SJCRH30 (cell line): ENCODE data around the gene CLK4. TPM values are rescaled to one million over a fixed set of nuclear protein-coding genes. Genes with fewer than 3 reads are reported as not detected.

Experiments
- DNase-seq, 2 experiments: peaks; one replicate each; pipeline ENCODE4 v3.0.0-alpha.2; 2015 to 2020
- H3K27ac ChIP-seq: fragments of 250-450 bp; sonication (Bioruptor Pico); 2 replicates; pipeline ENCODE4 v1.5.1; 2020; ENCODE audit warnings: mild to moderate bottlenecking, moderate library complexity
- H3K27me3 ChIP-seq: fragments of 250-450 bp; sonication (Bioruptor Pico); 2 replicates; pipeline ENCODE4 v1.5.1; 2020; ENCODE audit warnings: mild to moderate bottlenecking, moderate library complexity
- H3K36me3 ChIP-seq: fragments of 250-450 bp; sonication (Bioruptor Pico); 2 replicates; pipeline ENCODE4 v1.5.1; 2020; ENCODE audit warnings: mild to moderate bottlenecking, moderate library complexity
- H3K4me1 ChIP-seq: fragments of 250-450 bp; sonication (Bioruptor Pico); 2 replicates; pipeline ENCODE4 v1.5.1; 2020; ENCODE audit warnings: mild to moderate bottlenecking, moderate library complexity
- H3K4me3 ChIP-seq: fragments of 250-450 bp; sonication (Bioruptor Pico); 2 replicates; pipeline ENCODE4 v1.5.1; 2020; ENCODE audit warnings: mild to moderate bottlenecking, moderate library complexity
- H3K9me3 ChIP-seq: fragments of 250-450 bp; sonication (Bioruptor Pico); replicated peaks from 2 replicates; pipeline ENCODE4 v1.5.1; 2020; ENCODE audit warnings: mild to moderate bottlenecking, moderate library complexity
- total RNA-seq: library from RNA; depleted of rRNA; stranded (reverse); fragments of >200 nt; shearing (Covaris generic); gene quantifications from 2 replicates; pipeline ENCODE4 v1.2.3, GENCODE V29; 2014; rRNA removed

CLK4 gene
- 24.3 and 28.3 TPM in 2 replicates for total RNA-seq

- H3K9me3 ChIP-seq: no peaks in the 10 kb centered on the region
- H3K36me3 ChIP-seq: peaks cover 22% of the 10 kb centered on the region
- H3K27ac ChIP-seq: peak within 1 kb of the TSS; percentile 90
- H3K4me1 ChIP-seq: no peaks in the 10 kb centered on the region
- peak; percentile 95 to 96 for DNase-seq
- H3K4me3 ChIP-seq: peak within 1 kb of the TSS; percentile 94
- no peaks in the 10 kb centered on the region for H3K27me3 ChIP-seq
These were observed at the start of gene CLK4 for GRCh38 chr5:178626484-178627258. Gene CLK4 (minus strand): TSS chr5:178627050. CDS start chr5:178623416, 3,634 bp downstream.

DNA sequence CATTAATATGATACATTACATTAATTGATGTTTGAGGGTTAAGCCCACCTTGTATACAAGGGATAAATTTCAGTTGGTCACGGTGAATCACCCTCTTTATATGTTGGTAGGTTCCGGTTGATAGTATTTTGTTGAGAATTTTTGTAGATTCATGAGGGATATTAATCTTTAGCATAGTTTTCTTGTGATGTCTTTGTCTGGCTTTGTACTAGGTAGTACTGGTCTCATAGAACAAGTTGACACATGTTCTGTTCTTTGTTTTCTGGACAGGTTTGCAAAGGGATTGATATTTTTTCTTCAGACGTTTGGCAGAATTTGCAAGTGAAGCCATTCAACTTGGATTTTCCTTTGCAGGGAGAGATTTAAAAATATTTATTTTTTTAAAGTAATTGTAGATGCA lies 49.1 kb upstream of the CLK4 start:
- Histone ChIP-seq H3K27ac (no peak overlapping the region), H3K4me1 (peaks cover 8% of the 10 kb centered on the region; the same call in 1 of the 2 replicates), H3K27me3 (no peaks in the 10 kb centered on the region), H3K9me3 (peaks cover 3% of the 10 kb centered on the region; the same call in 1 of the 2 replicates), H3K36me3 (no peaks in the 10 kb centered on the region), H3K4me3 (no peak overlapping the region)
- DNase-seq: no peak

GRCh38 chr5:178674334-178674733 lies 47.5 kb upstream of the CLK4 start:
- H3K4me3 ChIP-seq: no peak overlapping the region
- no peak for DNase-seq
- H3K27me3 ChIP-seq: no peaks in the 10 kb centered on the region
- H3K9me3 ChIP-seq: peaks cover 3% of the 10 kb centered on the region; the same call in 1 of the 2 replicates
- no peaks in the 10 kb centered on the region for H3K36me3 ChIP-seq
- H3K27ac ChIP-seq: peak overlapping the region; percentile 48; the same call in 1 of the 2 replicates
- peaks cover 8% of the 10 kb centered on the region; the same call in 1 of the 2 replicates for H3K4me1 ChIP-seq

DNA sequence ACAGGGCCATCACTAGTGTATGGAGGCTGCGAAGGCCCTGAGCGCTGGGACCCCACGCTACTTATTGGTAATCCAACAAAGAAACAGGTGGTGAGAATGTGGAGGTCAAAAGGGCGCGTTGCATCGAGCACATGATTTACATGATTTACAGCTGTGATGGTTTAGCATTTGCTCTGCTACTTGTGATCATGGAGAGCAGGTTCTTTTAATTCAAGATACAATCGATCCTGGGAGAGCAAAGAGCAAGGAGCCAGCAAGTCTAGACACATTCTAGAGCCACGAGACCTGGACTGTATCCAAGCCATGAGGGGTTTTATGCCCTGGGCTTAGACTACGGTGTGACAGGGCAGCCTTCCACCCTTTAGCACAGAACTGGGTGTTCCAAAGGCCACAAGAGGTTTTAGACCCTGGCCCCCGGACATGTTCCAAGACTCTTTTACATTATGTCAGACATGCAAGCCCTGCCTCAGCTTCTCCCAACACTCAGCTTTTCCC lies 47.0 kb upstream of the CLK4 start:
- Histone ChIP-seq H3K4me3 (no peak overlapping the region), H3K36me3 (no peaks in the 10 kb centered on the region), H3K27ac (peak overlapping the region; percentile 48; the same call in 1 of the 2 replicates), H3K9me3 (peaks cover 3% of the 10 kb centered on the region; the same call in 1 of the 2 replicates), H3K4me1 (peaks cover 8% of the 10 kb centered on the region; the same call in 1 of the 2 replicates), H3K27me3 (no peaks in the 10 kb centered on the region)
- peak; percentile 54 to 55 for DNase-seq

DNA sequence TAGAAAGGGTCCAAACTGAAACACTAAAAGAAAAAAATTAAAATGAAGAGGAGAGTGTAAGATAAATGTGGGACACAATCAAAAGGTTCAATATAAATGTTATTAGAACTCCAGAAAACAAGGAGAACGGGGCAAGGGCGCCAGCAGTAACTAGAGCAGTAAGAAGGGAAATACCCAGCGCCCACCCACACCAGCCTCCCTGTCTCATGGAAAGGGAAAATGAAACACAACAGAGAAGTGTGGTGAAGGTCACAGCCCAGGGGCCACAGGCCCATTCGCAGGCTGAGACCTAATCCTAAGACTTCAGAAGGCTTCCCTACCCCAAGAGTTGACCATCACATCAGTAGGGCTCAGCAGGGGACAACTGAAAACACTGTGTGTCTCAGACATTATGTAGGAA lies 45.8 kb upstream of the CLK4 start:
- Histone ChIP-seq H3K27me3 (no peaks in the 10 kb centered on the region), H3K4me1 (peaks cover 8% of the 10 kb centered on the region; the same call in 1 of the 2 replicates), H3K27ac (no peak overlapping the region), H3K4me3 (no peak overlapping the region), H3K36me3 (no peaks in the 10 kb centered on the region), H3K9me3 (peaks cover 3% of the 10 kb centered on the region; the same call in 1 of the 2 replicates)
- no peak for DNase-seq

- Histone ChIP-seq H3K4me1 (peaks cover 8% of the 10 kb centered on the region; the same call in 1 of the 2 replicates), H3K4me3 (no peak overlapping the region), H3K9me3 (peaks cover 3% of the 10 kb centered on the region; the same call in 1 of the 2 replicates), H3K36me3 (no peaks in the 10 kb centered on the region), H3K27me3 (no peaks in the 10 kb centered on the region), H3K27ac (no peak overlapping the region)
- DNase-seq: peak in 1 of 2 experiments; percentile 26
These were observed 44.8 kb upstream of the CLK4 start for GRCh38 chr5:178671602-178672144.

GRCh38 chr5:178670351-178670885 lies 43.6 kb upstream of the CLK4 start:
- Histone ChIP-seq H3K27me3 (no peaks in the 10 kb centered on the region), H3K36me3 (no peaks in the 10 kb centered on the region), H3K4me3 (no peak overlapping the region), H3K4me1 (peaks cover 8% of the 10 kb centered on the region; the same call in 1 of the 2 replicates), H3K9me3 (peaks cover under 1% of the 10 kb centered on the region; the same call in 1 of the 2 replicates), H3K27ac (no peak overlapping the region)
- no peak for DNase-seq

DNA sequence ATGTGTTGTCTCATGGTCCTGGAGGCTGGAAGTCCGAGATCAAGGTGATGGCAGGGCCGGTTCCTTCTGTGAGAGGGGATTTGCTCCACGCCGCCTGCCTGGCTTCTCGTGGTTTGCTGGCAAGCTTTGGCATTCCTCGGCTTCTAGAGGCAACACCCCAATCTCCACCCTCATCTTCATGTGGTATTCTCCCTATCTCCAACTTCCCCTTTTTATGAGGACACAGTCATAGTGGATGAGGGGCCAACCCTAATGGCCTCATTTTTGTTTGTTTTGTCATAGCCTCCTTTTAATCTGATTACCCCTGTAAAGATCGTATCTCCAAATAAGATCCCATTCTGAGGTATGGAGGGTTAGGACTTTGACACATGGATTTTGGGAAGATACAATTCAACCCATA lies 41.7 kb upstream of the CLK4 start:
- Histone ChIP-seq H3K36me3 (no peaks in the 10 kb centered on the region), H3K4me1 (0 out of 2 replicates have a peak, but pooled peaks cover 4% of the 10 kb centered on the region), H3K27ac (no peak overlapping the region), H3K27me3 (no peaks in the 10 kb centered on the region), H3K4me3 (no peak overlapping the region), H3K9me3 (peaks cover 3% of the 10 kb centered on the region; the same call in 1 of the 2 replicates)
- no peak for DNase-seq

- H3K36me3 ChIP-seq: no peaks in the 10 kb centered on the region
These were observed 40.8 kb upstream of the CLK4 start for GRCh38 chr5:178667688-178668087.

DNA sequence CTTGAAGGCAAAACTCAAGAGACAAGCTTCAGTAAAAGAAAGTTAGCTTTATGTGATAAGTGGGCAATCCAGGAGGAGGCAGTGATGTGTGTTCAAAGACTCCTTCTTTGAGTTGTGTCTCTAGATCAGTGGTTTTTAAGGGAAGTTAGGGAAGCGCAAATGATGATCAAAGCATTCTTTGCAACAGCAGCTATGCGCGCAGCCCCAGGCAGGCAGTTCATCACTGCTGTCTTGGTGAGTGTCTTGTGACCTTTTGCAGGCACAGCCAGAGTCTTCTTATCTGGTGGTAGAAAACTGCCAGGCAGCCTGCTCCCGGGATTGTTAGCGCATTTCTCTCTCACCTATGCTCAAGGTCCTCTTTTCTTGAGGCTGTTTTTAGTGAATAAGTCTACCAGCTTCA lies 40.3 kb upstream of the CLK4 start:
- Histone ChIP-seq H3K36me3 (no peaks in the 10 kb centered on the region), H3K27me3 (no peaks in the 10 kb centered on the region), H3K27ac (no peak overlapping the region), H3K4me1 (0 out of 2 replicates have a peak, but pooled peaks cover 4% of the 10 kb centered on the region), H3K4me3 (no peak overlapping the region), H3K9me3 (peaks cover 3% of the 10 kb centered on the region; the same call in 1 of the 2 replicates)
- no peak for DNase-seq

More at GRCh38 chr5:178667688-178668087, 40.8 kb upstream of the CLK4 start:
- Histone ChIP-seq H3K27me3 (no peaks in the 10 kb centered on the region), H3K9me3 (peaks cover 3% of the 10 kb centered on the region; the same call in 1 of the 2 replicates), H3K4me3 (no peak overlapping the region), H3K27ac (no peak overlapping the region), H3K4me1 (0 out of 2 replicates have a peak, but pooled peaks cover 4% of the 10 kb centered on the region)
- no peak for DNase-seq

- DNase-seq: peak; percentile 9 to 24
- Histone ChIP-seq H3K27me3 (no peaks in the 10 kb centered on the region), H3K4me1 (no peaks in the 10 kb centered on the region), H3K36me3 (no peaks in the 10 kb centered on the region), H3K27ac (no peak overlapping the region), H3K9me3 (peaks cover 3% of the 10 kb centered on the region; the same call in 1 of the 2 replicates), H3K4me3 (no peak overlapping the region)
These were observed 37.3 kb upstream of the CLK4 start for GRCh38 chr5:178664141-178664540.

- no peak for DNase-seq
- Histone ChIP-seq H3K4me1 (no peaks in the 10 kb centered on the region), H3K9me3 (0 out of 2 replicates have a peak, but pooled peaks cover 3% of the 10 kb centered on the region), H3K4me3 (no peak overlapping the region), H3K36me3 (no peaks in the 10 kb centered on the region), H3K27ac (no peak overlapping the region), H3K27me3 (no peaks in the 10 kb centered on the region)
These were observed 35.7 kb upstream of the CLK4 start for GRCh38 chr5:178662541-178662860.

- no peaks in the 10 kb centered on the region for H3K36me3 ChIP-seq
- H3K27me3 ChIP-seq: no peaks in the 10 kb centered on the region
- H3K27ac ChIP-seq: no peak overlapping the region
- H3K4me1 ChIP-seq: no peaks in the 10 kb centered on the region
- no peak for DNase-seq
- H3K9me3 ChIP-seq: 0 out of 2 replicates have a peak, but pooled peaks cover 3% of the 10 kb centered on the region
- no peak overlapping the region for H3K4me3 ChIP-seq
These were observed 35.1 kb upstream of the CLK4 start for GRCh38 chr5:178661836-178662540.
